GM12864 (cell line): ENCODE measurements around the gene POU4F1.
A peak's percentile ranks its signal among the peaks of the same experiment; 100 is the strongest.

Experiments used
- DNase-seq: peaks from one replicate; pipeline ENCODE4 v3.0.0-alpha.2; 2011; ENCODE audit warnings: low read depth
- H3K4me3 ChIP-seq: 2 replicates; pipeline ENCODE4 v1.5.1; 2011; ENCODE audit warnings: mild to moderate bottlenecking, low read depth, low read length, control low read depth
- CTCF ChIP-seq: IDR thresholded peaks from 2 replicates; pipeline ENCODE4 v1.5.1; 2011; ENCODE audit warnings: low read depth, mild to moderate bottlenecking, moderate library complexity, low read length, control low read depth, inconsistent platforms; ENCODE audit errors: missing control alignments

Gene POU4F1

GRCh38 chr13:78611040-78611439 lies 7.7 kb upstream of the POU4F1 start:
- H3K4me3 ChIP-seq = no peak overlapping the region
- TF ChIP-seq CTCF = no peak
- DNase-seq = no peak

GRCh38 chr13:78610381-78610883 lies 7.1 kb upstream of the POU4F1 start:
- no peak for TF ChIP-seq CTCF
- DNase-seq = no peak
- H3K4me3 ChIP-seq = no peak overlapping the region

GRCh38 chr13:78609464-78610205 lies 6.3 kb upstream of the POU4F1 start:
- TF ChIP-seq CTCF = no peak
- DNase-seq = no peak
- peak overlapping the region; percentile 30 for H3K4me3 ChIP-seq

GRCh38 chr13:78608688-78609463 lies 5.5 kb upstream of the POU4F1 start:
- no peak for DNase-seq
- no peak for TF ChIP-seq CTCF
- peak overlapping the region; percentile 30 for H3K4me3 ChIP-seq

GRCh38 chr13:78608252-78608687 lies 4.9 kb upstream of the POU4F1 start:
- no peak for DNase-seq
- TF ChIP-seq CTCF = no peak
- H3K4me3 ChIP-seq = no peak overlapping the region

GRCh38 chr13:78607409-78608251 lies 4.3 kb upstream of the POU4F1 start:
- DNase-seq = no peak
- TF ChIP-seq CTCF = no peak
- no peak overlapping the region for H3K4me3 ChIP-seq
